ENCODE data around the gene HDGFL3. TPM values are rescaled to one million over a fixed set of nuclear protein-coding genes. Genes with fewer than 3 reads are reported as not detected.
A peak's percentile ranks its signal among the peaks of the same experiment; 100 is the strongest.
"Not testable (repeated sequence)": the region's sequence is repeated elsewhere in the genome, so short reads cannot be mapped to it uniquely, and the experiment has no call there.

The HDGFL3 gene
- total RNA-seq, 8 experiments from 2014 or later, result 39.4 to 174 (median 107) TPM

DNA sequence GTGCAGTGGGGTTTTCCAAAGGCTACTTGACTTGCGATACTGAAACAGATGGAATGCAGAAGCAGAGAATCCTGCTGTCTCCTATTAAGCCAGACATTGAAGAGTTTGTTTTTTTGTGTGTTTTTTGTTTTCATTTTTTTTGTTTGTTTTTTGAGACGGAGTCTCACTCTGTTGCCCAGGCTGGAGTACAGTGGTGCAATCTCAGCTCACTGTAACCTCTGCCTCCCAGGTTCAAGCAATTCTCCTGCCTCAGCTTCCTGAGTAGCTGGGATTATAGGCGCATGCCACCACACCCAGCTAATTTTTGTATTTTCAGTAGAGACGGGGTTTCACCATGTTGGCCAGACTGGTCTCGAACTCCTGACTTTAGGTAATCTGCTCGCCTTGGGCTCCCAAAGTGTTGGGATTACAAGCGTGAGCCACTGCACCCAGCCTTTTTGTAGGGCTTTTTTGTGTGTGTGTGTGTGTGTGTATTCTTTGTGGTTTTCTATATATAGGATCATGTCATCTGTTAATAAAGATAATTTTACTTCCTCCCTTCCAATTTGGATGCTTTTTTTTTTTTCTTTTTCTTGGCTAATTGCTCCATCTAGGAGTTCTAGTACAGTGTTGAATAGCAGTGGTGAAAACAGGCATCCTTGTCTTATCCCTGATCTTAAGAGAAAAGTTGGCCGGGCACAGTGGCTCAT, 121.6 kb downstream of the HDGFL3 start:
- ATAC-seq (replicated peaks in 6 of 8); H3K27ac ChIP-seq; H3K4me3 ChIP-seq; H3K4me1 ChIP-seq (replicated peaks in 1 of 2); in situ Hi-C loops (cut with MboI; ENCODE audit: low pct_unique_long_range_greater_than_20kb in 2 of 9, low sequenced_read_pairs in 9 of 9, unreplicated experiment in 9 of 9): not testable (repeated sequence)
- 0 to 96% (median 86%) methylated on average over 1 to 7 of the region's 8 CpGs; no CpG with 5 or more reads in 1 of the 10 experiments for WGBS, 10 experiments

DNA sequence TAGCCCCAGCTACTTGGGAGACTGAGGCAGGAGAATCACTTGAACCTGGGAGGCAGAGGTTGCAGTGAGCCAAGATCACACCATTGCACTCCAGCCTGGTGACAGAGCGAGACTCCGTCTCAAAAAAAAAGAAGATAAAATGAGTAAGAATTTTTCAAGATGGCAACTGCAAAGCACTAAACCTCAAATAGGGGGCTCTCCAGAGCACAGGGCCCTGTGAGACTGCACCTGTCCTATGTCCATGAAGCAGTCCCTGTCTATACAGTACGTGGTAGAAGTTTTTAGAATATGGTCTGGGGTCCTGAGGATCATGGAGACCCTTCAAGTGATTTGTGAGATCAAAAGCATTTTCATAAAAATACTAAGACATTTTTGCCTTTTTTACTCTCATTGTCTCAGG, 122.2 kb downstream of the HDGFL3 start:
- in situ Hi-C loops (cut with MboI; ENCODE audit: low pct_unique_long_range_greater_than_20kb in 2 of 9, low sequenced_read_pairs in 9 of 9, unreplicated experiment in 9 of 9), result not testable (repeated sequence)

DNA sequence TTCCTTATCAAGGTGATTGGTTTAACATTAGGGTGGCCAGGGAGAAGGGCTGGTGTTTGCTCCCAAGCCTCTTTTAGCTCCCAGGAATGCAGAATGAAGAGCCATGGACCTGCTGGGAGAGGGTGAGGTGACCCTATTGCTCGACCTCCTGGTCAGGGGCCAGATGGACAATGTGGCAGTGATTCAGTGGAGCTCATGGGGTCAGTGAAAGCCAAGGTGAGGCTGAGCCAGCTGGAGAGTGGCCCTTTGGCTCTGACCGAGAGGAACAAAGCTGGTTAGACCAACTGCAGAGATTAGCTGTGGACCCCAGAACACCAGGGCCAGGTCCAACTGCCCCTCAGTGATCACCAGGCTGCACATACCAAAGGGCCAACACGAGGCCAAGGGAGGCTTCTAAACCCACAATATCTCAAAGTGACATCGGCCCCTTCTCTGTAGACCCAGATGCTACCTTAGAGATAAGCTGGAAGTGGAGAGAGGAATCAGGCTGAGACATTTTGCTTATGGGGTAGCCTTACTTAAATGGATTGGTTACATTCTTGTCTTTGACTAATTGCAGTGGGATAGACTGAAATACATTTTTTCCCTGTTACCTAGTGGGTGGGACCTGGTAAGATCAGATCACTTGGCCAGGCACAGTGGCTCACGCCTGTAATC, 124.8 kb downstream of the HDGFL3 start:
- Histone ChIP-seq H3K4me1 (replicated peaks in 1 of 2) (no peaks in the 10 kb centered on the region), H3K27ac (no peak overlapping the region), H3K4me3 (no peak overlapping the region)
- WGBS, 10 experiments, result 18 to 80% (median 58%) methylated on average over 1 to 4 of the region's 5 CpGs; no CpG with 5 or more reads in 3 of the 10 experiments
- in situ Hi-C loops (cut with MboI; ENCODE audit: low pct_unique_long_range_greater_than_20kb in 2 of 9, low sequenced_read_pairs in 9 of 9, unreplicated experiment in 9 of 9), result no loop called here
- ATAC-seq (replicated peaks in 6 of 8), result no peak

More for the DNA sequence above, 122.2 kb downstream of the HDGFL3 start:
- not testable (repeated sequence) for ATAC-seq (replicated peaks in 6 of 8); H3K4me3 ChIP-seq; H3K4me1 ChIP-seq (replicated peaks in 1 of 2); H3K27ac ChIP-seq
- 0 to 100% (median 83%) methylated on average over 1 to 3 of the region's 3 CpGs; no CpG with 5 or more reads in 3 of the 10 experiments for WGBS, 10 experiments

DNA sequence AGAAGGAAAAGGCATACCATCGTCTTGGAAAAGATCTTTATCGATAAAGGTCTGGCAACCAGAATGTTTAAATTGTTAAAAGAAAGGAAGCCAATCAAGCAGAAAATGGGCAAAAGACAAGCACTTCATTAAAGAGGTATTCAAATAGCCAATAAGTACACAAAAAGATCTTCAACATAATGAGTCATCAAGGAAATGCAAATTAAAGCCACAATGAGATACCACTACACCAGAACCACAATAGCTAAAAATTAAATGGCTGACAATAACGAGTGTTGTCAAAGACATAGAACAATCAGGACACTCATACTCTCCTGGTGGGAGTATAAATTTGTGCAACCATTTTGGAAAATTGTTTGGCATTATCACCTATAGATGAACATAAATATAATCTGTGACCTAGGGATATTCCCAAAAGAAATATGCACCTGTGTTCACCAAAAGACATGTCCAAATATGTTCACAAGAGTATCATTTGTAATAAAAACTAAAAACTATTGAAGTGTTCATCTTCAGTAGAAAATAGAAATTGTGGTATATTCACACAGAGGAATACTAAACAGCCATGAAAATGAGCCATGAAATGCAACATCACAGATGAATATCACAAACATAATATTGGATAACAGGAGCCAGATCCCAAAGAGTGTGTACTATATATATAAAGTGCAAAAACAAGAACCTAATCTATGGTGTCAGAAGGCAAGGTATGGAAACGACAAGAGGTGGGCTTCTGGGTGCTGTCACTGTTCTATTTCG, 126.2 kb downstream of the HDGFL3 start:
- peak in 1 of 8 experiments; percentile 31 for ATAC-seq (replicated peaks in 6 of 8)
- WGBS, 10 experiments, result 52 to 91% (median 80%) methylated on average over 3 to 5 of the region's 5 CpGs
- in situ Hi-C loops (cut with MboI; ENCODE audit: low pct_unique_long_range_greater_than_20kb in 2 of 9, low sequenced_read_pairs in 9 of 9, unreplicated experiment in 9 of 9), result no loop called here

DNA sequence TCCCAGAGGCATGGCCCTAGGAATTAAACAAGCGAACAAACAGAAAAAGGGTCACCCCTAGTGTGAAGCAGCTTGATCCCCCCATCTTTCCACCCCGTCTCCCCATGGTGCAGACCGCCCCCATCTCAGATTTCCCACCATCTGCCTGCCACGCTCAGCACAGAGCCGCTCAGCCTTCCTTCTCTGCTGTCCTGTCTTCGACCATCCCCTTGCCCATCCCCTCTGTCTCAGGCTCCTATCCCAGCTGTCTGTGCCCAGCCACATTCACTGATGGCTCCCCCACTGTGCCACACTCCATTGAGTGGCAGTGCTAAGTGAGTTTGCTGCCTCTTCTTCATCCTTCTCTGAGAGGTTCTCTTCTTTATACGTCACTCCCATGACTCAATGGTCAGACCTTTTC, 128.9 kb downstream of the HDGFL3 start:
- 100% methylated on average over 1 of the region's 7 CpGs; no CpG with 5 or more reads in 6 of the 10 experiments for WGBS, 10 experiments
- in situ Hi-C loops (cut with MboI; ENCODE audit: low pct_unique_long_range_greater_than_20kb in 2 of 9, low sequenced_read_pairs in 9 of 9, unreplicated experiment in 9 of 9), result no loop called here
- Histone ChIP-seq H3K4me3 (no peak overlapping the region), H3K4me1 (replicated peaks in 1 of 2) (peaks cover 0 to 3% of the 10 kb centered on the region in 2 donors), H3K27ac (no peak overlapping the region)
- no peak for ATAC-seq (replicated peaks in 6 of 8)

More for the DNA sequence above, 126.2 kb downstream of the HDGFL3 start:
- Histone ChIP-seq H3K4me3 (no peak overlapping the region), H3K4me1 (replicated peaks in 1 of 2) (peaks cover 0 to 3% of the 10 kb centered on the region in 2 donors), H3K27ac (no peak overlapping the region)

Other genes starting within 250 kb of the HDGFL3 start
- gene RAMAC, start 221.6 kb downstream of the HDGFL3 start, total RNA-seq, result 10 to 100 TPM; 20.8 to 45.3 (median 39.4) TPM
- 10 to 100 TPM; 12.2 to 26.0 (median 23.0) TPM for gene C15orf40, start 196.2 kb downstream of the HDGFL3 start, total RNA-seq
- 10 to 100 TPM; 42.5 to 83.0 (median 52.7) TPM for gene BTBD1, start 140.6 kb downstream of the HDGFL3 start, total RNA-seq
- 1 to 10 TPM in 3 of 8 experiments, under 1 TPM in 3, not detected in 2; 0.33 to 4.3 (median 0.78) TPM for gene TM6SF1, start 100.2 kb downstream of the HDGFL3 start, total RNA-seq
- gene BNC1, start 76.8 kb upstream of the HDGFL3 start, total RNA-seq, result 1 to 10 TPM in 2 of 8 experiments, under 1 TPM in 6; 0.05 to 7.1 (median 0.15) TPM
- 10 to 100 TPM in 4 of 8 experiments, 1 to 10 TPM in 4; 3.7 to 22.6 (median 10.5) TPM for gene SH3GL3, start 239.5 kb upstream of the HDGFL3 start, total RNA-seq